Body of pancreas (tissue), 4 donors: ENCODE results near the gene SLC35C1. TPM values are rescaled to one million over a fixed set of nuclear protein-coding genes. Genes with fewer than 3 reads are reported as not detected.

Source experiments
- ATAC-seq: fragments of 150-250 bp; one replicate; pipeline ENCODE4 v1.9.1; 2016
- DNase-seq, 4 donors: peaks; one replicate each; pipeline ENCODE4 v3.0.0-alpha.2; 2019
- H3K27ac ChIP-seq, 4 donors: fragments of 200-600 bp; sonication (generic); 1 replicate in 3 of 4; 2 replicates in 1 of 4; pipeline versions ENCODE4 v1.5.1 to v1.6.1; 2016 to 2019; ENCODE audit warnings: mild to moderate bottlenecking in 1 of 4, mixed read lengths in 1 of 4, moderate library complexity in 1 of 4
- H3K27me3 ChIP-seq, 2 donors: fragments of 200-600 bp; sonication (generic); one replicate each; pipeline ENCODE4 v1.6.0; 2016; ENCODE audit warnings: mild to moderate bottlenecking in 1 of 2
- H3K36me3 ChIP-seq, 2 donors: fragments of 200-600 bp; sonication (generic); replicated peaks in 1 of 2; 2 replicates each; pipeline ENCODE4 v1.5.1; 2016; ENCODE audit warnings: low read depth in 2 of 2; ENCODE audit not compliant: insufficient read depth in 1 of 2
- H3K4me1 ChIP-seq: fragments of 200-600 bp; sonication (generic); one replicate; pipeline ENCODE4 v1.6.0; 2016
- H3K4me3 ChIP-seq, 2 donors: fragments of 200-600 bp; sonication (generic); 1 replicate in 1 of 2; 2 replicates in 1 of 2; pipeline ENCODE4 v1.5.1; 2016 to 2019
- H3K9me3 ChIP-seq, 3 donors: fragments of 200-600 bp; sonication (generic); 1 replicate in 2 of 3; 2 replicates in 1 of 3; pipeline ENCODE4 v1.5.1; 2016
- POLR2A ChIP-seq, 3 donors: fragments of 450-650 bp; IDR thresholded peaks; one replicate each; pipeline ENCODE4 v1.6.1; 2016; ENCODE audit warnings: antibody characterized with exemption in 3 of 3, mild to moderate bottlenecking in 2 of 3
- WGBS, 2 donors: methylation state at CpG; one replicate each; pipeline ENCODE4 v1.1.5; 2017; 5-methylcytosine and 5-hydroxymethylcytosine counted together
- intact Hi-C: fragments of 100-400 bp; cut with DNase I; formaldehyde crosslinking; loops from one replicate; pipeline ENCODE4 v1.15.1; 2023
- total RNA-seq, 2 donors: library from RNA; depleted of rRNA; stranded (reverse); fragments of >200 nt; gene quantifications; one replicate each; pipeline ENCODE4 v1.1.0, GENCODE V29; 2016
- TF ChIP-seq, protein P1 (sequence below), 7 experiments: fragments of 450-650 bp in 4 of 7; fragments of 200-600 bp in 3 of 7; sonication (generic) in 3 of 7; IDR thresholded peaks; one replicate each; pipeline ENCODE4 v1.5.1; 2016 to 2019; ENCODE audit warnings: antibody characterized with exemption in 7 of 7

SLC35C1 gene
- total RNA-seq, 2 donors from 2014 or later: 11.2 to 22.7 TPM

DNA sequence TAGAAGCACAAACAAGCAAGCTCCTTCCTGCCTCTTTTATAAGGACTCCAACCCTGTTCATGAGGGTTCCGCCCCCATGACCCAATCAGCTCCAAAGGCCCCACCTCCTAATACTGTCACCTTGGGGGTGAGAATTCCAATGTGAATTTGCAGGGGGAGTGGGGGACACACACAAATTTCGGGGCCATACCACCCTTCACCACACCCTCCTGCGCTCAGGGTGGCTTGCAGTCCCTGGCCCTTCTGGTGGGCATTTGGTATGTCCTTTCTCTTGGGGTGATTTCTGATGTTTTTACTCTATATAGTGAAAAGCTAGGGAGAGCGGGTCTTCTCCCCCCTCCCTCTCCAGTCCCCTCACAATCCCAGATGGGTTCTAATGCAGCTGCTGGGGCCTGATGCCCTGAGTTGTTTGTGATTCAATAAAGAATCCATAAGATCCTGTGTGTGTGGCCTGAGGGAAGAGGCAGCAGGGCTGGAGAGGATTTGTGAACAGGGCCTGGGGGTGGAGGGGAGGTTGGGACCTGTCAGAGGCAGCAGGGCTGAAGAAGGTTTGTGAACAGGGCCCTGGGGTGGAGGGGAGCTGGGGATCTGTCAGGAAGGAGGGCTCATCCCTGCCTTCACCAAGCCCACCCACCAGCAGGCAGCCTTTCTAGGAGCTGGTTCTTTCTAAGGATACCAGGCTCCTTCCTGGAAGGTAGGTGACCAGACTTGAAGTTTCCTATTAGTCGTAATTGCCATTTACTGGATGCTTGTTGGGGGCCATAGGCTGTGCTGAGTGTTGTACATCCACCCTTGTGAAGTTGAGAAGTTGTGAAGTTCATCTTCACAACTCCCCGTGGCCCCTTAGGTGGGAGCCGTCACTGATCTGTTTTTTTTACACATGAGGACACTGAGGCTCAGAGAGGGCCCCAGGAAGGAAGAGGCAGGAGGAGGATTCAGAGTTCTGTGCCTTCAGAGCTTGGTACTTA is 7.9 kb downstream of the SLC35C1 start:
- no peak for ATAC-seq

GRCh38 chr11:45815747-45816146 is 10.8 kb downstream of the SLC35C1 start:
- no peak for TF ChIP-seq POLR2A (IDR thresholded peaks at IDR 0.05)
- TF ChIP-seq, protein P1, sequence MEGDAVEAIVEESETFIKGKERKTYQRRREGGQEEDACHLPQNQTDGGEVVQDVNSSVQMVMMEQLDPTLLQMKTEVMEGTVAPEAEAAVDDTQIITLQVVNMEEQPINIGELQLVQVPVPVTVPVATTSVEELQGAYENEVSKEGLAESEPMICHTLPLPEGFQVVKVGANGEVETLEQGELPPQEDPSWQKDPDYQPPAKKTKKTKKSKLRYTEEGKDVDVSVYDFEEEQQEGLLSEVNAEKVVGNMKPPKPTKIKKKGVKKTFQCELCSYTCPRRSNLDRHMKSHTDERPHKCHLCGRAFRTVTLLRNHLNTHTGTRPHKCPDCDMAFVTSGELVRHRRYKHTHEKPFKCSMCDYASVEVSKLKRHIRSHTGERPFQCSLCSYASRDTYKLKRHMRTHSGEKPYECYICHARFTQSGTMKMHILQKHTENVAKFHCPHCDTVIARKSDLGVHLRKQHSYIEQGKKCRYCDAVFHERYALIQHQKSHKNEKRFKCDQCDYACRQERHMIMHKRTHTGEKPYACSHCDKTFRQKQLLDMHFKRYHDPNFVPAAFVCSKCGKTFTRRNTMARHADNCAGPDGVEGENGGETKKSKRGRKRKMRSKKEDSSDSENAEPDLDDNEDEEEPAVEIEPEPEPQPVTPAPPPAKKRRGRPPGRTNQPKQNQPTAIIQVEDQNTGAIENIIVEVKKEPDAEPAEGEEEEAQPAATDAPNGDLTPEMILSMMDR (IDR thresholded peaks at IDR 0.05): no peak
- Histone ChIP-seq H3K27me3 (no peaks in the 10 kb centered on the region), H3K4me3 (no peak overlapping the region), H3K27ac (no peak overlapping the region), H3K9me3 (no peaks in the 10 kb centered on the region), H3K4me1 (no peaks in the 10 kb centered on the region), H3K36me3 (peaks cover 0 to 9% of the 10 kb centered on the region in 2 donors)
- WGBS, 2 donors: 72 to 78% methylated on average over 3 of the region's 3 CpGs
- DNase-seq (no peak), ATAC-seq (no peak)
- intact Hi-C loops: no loop called here

More for the DNA sequence above, 7.9 kb downstream of the SLC35C1 start:
- intact Hi-C loops: no loop called here
- DNase-seq: no peak
- H3K27ac ChIP-seq: no peak overlapping the region
- no peak overlapping the region for H3K4me3 ChIP-seq
- no peaks in the 10 kb centered on the region for H3K27me3 ChIP-seq
- no peaks in the 10 kb centered on the region for H3K9me3 ChIP-seq
- H3K36me3 ChIP-seq: peaks cover 0 to 11% of the 10 kb centered on the region in 2 donors
- peaks cover 11% of the 10 kb centered on the region for H3K4me1 ChIP-seq
- TF ChIP-seq POLR2A (IDR thresholded peaks at IDR 0.05): no peak
- TF ChIP-seq, protein P1 (IDR thresholded peaks at IDR 0.05): no peak
- 87 to 92% methylated on average over 7 of the region's 7 CpGs for WGBS, 2 donors

DNA sequence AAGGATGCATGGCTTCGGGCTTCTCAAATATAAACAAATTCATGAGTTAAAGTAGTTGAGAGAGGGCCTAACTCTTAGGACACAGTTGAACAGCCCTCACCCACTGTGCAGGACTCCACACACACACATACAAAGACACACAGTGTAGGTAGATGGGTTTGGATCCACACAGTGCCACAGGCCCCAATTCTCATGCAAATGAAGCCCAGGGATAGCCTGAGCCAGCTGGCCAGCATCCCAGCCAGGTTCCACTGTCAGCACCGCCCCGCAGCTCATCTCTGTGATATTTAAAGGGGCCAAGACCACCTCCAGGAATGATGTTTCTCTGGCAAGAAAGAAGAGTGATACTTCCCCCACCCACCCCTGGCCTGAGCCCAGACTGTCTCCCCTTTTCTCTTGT is 11.7 kb downstream of the SLC35C1 start:
- Histone ChIP-seq H3K4me1 (no peaks in the 10 kb centered on the region), H3K27ac (no peak overlapping the region), H3K27me3 (no peaks in the 10 kb centered on the region), H3K4me3 (no peak overlapping the region), H3K9me3 (no peaks in the 10 kb centered on the region), H3K36me3 (peaks cover 0 to under 1% of the 10 kb centered on the region in 2 donors)
- WGBS, 2 donors: 40 to 41% methylated on average over 3 of the region's 3 CpGs
- intact Hi-C loops: no loop called here
- no peak for TF ChIP-seq POLR2A (IDR thresholded peaks at IDR 0.05)
- TF ChIP-seq, protein P1 (IDR thresholded peaks at IDR 0.05): no peak
- ATAC-seq: no peak
- DNase-seq: no peak

DNA sequence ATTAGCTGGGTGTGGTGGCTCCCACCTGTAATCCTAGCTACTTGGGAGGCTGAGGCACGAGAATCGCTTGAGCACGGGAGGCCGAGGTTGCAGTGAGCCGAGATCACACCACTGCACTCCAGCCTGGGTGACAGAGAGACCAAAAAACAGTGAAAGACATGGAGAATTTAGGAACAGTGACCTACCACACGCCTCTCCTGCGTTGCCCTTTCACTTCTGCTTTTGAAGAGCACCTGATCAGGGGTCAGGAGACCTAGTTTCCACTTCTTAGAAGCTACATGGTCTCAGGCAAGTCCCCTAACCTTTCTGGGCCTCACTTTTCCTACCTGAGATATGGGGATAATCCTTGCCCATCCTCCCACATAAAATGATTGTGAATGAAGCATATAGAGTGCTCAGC is 12.2 kb downstream of the SLC35C1 start:
- Histone ChIP-seq H3K36me3 (no peaks in the 10 kb centered on the region), H3K27ac (no peak overlapping the region), H3K9me3 (no peaks in the 10 kb centered on the region), H3K4me1 (no peaks in the 10 kb centered on the region), H3K4me3 (no peak overlapping the region), H3K27me3 (no peaks in the 10 kb centered on the region)
- no peak for DNase-seq
- no peak for ATAC-seq
- TF ChIP-seq POLR2A (IDR thresholded peaks at IDR 0.05): no peak
- TF ChIP-seq, protein P1 (IDR thresholded peaks at IDR 0.05): no peak
- 90 to 92% methylated on average over 7 of the region's 7 CpGs for WGBS, 2 donors
- intact Hi-C loops: no loop called here
